HG02678 (cell line): ENCODE data around the gene TSGA10.
"Not testable (repeated sequence)": the region's sequence is repeated elsewhere in the genome, so short reads cannot be mapped to it uniquely, and the experiment has no call there.

ENCODE experiments used
- ATAC-seq: cut with Tn5 transposase; IDR thresholded peaks from one replicate; pipeline ENCODE4 v1.9.1; 2021; ENCODE audit warnings: mild to moderate bottlenecking, moderate library complexity; ENCODE audit not compliant: unreplicated experiment

Gene TSGA10

GRCh38 chr2:99081891-99082290 is 72.9 kb downstream of the TSGA10 start:
- no peak for ATAC-seq

DNA sequence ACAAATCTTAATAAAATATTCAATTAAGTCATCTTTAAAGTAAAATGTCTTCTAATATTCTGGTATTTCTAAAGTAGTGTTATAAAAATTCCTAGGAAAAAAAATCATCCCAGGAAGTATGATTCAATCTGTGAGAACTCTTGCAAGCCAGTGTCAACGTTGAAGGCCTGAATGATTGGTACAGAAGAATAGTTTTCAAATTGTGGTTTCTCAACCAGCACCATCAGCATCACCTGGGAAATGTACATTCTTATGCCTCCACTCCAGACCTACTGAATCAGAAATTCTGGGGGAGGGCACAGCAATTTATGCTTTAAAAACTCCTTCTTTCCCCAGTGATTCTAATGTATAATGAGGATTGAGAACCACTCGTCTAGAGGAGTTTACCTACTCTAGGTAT is 75.5 kb downstream of the TSGA10 start:
- no peak for ATAC-seq

DNA sequence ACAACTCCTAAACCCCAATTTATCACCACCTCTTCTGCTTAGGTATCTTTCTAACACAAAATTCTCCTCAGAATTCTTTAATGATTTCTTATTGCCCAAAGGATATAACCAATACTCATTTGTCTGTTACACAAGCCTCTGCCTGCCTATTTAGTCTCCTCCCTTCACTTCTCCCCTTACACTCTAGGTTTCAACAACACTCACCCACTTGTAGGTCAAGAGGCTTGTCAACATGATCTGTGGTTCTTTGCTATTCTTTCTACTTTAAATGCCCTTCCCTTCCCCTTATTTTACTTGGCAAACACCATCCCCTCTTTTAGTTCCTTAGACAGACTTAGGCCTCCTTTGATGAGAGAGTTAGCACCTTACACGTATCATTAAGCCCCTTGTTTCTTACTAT is 82.2 kb downstream of the TSGA10 start:
- ATAC-seq: no peak

GRCh38 chr2:99067871-99068625 is 86.7 kb downstream of the TSGA10 start:
- ATAC-seq: no peak

GRCh38 chr2:99066075-99066958 is 88.4 kb downstream of the TSGA10 start:
- ATAC-seq: peak; percentile 98

GRCh38 chr2:99049187-99049586 is 105.6 kb downstream of the TSGA10 start:
- not testable (repeated sequence) for ATAC-seq

- ATAC-seq: not testable (repeated sequence)
These were observed 113.9 kb downstream of the TSGA10 start for GRCh38 chr2:99040736-99041300.

DNA sequence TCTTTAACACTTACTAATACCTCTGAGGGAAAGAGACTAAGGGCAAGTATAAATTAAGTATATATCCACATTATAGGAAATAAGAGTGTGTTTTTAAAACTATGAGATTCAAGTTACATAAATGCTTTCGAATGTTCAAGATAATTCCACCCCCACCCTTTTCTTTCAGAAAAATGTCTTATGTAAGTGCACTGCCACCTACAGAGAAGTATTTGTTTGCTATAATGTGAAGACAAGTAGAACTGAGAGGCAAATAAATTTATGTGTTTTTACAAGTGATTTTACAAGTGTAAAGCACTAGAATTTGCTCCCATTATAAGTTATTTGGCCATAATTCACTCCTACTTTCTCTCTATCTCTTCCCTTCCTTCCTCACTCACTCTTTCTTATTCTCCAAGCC is 118.8 kb downstream of the TSGA10 start:
- no peak for ATAC-seq

DNA sequence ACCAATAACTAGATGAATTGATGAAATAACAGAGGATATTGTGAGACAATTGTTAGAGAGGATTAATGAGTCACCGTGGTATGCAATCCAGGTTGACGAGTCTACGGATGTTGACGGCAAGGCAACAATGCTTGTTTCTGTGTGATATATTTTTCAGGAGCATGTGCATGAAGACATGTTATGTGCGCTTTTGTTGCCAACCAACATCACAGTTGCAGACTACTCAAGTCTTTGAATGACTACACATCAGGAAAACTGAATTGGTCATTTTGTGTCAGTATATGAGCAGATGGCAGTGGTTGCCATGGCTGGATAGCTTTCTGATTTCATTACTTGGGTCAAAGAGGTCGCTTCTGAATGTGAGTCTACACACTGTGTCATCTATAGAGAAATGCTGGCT is 122.0 kb downstream of the TSGA10 start:
- no peak for ATAC-seq

DNA sequence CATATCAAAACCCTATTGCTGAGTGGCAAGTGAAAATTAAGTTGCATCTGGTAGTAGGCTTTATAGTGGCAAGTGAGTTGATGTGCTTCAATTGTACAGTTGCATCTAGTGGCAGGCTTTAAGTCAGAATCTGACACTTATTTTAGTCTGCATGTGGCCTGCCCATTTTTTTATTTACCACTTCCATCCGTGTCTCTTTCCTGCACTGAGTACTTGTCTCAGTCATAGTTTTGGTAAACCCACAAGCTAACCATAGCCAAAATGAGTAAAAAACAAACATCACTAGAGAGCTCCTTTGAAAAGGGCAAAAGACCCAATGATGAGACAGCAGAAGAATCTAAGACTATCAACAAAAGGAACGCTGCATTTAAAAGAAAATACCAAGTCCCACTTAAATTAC is 122.7 kb downstream of the TSGA10 start:
- no peak for ATAC-seq

DNA sequence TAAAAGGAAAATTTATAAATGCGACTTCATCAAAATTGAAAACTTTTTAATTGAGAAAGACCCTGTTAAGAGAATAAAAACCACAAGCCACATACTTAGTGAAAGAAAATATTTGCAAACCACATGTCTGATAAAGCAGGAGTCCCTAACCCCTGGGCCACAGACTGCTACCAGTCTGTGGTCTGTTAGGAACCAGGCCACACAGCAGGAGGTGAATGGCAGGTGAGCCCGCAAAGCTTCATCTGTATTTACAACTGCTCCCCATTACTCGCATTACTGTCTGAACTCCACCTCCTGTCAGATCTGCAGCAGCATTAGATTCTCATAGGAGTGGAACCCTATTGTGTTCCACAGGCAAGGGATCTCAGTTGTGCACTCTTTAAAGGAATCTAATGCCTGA is 123.3 kb downstream of the TSGA10 start:
- no peak for ATAC-seq

- no peak for ATAC-seq
These were observed 126.2 kb downstream of the TSGA10 start for GRCh38 chr2:99028558-99028957.

GRCh38 chr2:99027856-99028255 is 126.9 kb downstream of the TSGA10 start:
- ATAC-seq: no peak

- ATAC-seq: no peak
These were observed 154.0 kb downstream of the TSGA10 start for GRCh38 chr2:99000708-99001107.

GRCh38 chr2:98988695-98989094 is 166.0 kb downstream of the TSGA10 start:
- not testable (repeated sequence) for ATAC-seq

DNA sequence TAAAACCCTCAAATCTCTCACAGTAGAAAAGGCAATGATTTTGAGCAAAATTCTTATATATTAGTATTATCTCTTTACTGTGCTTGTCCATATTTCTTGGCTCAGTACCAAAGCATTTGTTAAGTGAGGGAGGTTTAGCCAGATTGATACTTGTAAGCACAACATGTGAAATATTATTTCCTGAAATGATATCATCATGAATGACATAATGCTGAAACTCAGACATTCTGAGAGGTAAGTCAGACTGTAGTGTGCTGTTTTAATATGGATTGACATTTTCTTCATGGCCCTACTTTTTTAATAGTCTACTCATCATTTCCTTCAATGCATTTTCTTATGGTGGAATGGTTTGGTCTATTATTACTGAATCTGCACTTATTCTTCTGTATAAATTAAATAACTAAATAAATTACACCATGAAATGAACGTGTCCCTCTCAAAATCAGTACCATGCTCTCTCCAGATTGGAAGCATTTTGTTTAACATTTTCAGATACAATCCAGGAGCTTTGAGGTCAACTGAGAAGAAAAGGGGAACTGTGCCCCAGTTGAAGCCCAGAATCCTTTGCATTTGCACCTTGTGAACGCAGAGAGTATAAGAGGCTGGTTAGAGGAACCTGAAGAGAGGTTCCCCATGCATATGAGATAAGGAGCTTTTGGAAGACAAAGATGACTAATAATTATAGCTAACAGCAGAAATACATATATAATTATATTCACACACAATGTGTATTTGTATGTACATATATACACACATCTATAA is 168.7 kb downstream of the TSGA10 start:
- ATAC-seq: no peak

- ATAC-seq: no peak
These were observed 179.1 kb downstream of the TSGA10 start for GRCh38 chr2:98975611-98976010.

DNA sequence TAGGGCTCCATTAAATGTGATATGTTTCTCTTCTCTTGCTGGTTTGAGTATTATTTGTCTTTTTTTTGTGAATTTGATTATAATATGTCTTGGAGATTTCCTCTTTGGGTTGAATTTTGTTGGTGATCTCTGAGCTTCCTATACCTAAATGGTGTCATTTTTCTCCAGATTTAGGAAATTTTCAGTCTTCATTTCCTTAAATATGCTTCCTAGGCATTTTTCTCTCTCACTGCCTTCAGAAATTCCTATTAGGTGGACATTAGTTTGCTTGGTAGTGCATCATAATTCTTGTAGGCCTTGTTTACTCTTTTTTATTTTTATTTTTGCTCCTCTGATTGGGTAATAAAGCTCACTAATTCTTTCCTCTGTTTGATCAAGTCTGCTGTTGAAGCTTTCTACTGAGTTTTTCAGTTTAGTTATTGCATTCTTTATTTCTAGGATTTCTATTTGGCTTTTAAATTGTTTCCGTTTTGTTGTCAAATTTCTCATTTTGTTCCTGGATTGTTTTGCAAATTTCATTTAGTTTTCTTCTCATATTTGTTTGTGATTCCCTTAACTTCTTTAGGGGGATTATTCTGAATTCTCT is 182.1 kb downstream of the TSGA10 start:
- no peak for ATAC-seq

DNA sequence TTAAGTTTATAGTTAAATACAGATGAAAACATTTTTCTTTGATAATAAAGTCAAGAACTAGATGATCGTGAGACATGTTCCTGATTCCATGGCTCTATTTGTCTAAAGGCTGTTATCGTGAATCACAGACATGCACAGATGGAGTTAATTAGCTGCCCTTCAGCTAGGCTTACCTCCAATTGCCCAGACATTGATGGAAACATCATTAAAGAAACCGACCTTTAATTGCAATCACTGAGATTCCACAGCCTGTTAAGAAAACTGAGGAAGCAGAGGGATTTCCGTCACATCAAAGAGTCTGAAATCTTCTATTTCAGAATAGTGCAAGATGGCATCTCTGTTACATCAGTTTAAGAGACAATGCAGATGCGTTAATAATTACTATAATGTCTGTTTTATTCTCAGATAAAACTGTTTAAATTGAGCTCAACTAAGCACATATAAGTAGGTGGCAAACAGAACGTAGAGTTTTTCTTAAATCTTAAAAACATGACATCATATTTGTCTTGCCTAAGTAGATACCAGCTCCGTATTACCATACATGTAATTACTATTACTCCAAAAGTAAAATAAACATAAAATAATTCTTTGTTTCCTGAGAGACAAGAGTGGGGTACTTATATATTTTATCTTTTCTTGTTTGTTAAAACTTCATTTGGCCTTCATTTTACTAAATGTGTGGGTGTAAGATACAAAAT is 194.8 kb downstream of the TSGA10 start:
- no peak for ATAC-seq

DNA sequence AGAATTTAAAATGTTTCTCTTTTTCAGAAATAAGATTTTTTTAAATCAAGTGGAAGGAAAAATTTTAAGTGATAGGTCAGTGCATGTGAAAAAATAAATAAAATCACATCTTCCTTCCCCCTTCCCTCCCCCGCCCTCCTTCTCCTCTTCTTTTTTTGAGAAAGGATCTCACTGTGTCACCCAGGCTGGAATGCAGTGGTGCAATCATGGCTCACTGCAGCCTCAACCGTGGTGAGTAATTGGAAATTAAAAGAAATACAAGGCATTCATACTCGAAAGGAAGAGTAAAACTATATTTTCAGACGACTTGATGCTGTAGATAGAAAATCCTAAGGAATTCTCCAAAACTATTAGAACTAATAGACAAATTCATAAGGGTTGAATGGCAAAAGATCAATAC is 201.8 kb downstream of the TSGA10 start:
- ATAC-seq: no peak
